Uterus (tissue), 2 donors: ENCODE data around the gene ROBO2.

Source experiments
- POLR2A ChIP-seq, 2 donors: fragments of 450-650 bp; IDR thresholded peaks; one replicate each; pipeline ENCODE4 v1.6.1; 2016; ENCODE audit warnings: antibody characterized with exemption in 2 of 2, mild to moderate bottlenecking in 1 of 2, moderate library complexity in 1 of 2
- TF ChIP-seq, protein P1 (sequence below), 4 experiments: fragments of 200-600 bp in 2 of 4; fragments of 450-650 bp in 2 of 4; sonication (generic) in 2 of 4; IDR thresholded peaks; one replicate each; pipeline ENCODE4 v1.5.1; 2016 to 2019; ENCODE audit warnings: antibody characterized with exemption in 4 of 4, mild to moderate bottlenecking in 2 of 4, moderate library complexity in 1 of 4

- no peak for TF ChIP-seq POLR2A (IDR thresholded peaks at IDR 0.05)
- TF ChIP-seq, protein P1, sequence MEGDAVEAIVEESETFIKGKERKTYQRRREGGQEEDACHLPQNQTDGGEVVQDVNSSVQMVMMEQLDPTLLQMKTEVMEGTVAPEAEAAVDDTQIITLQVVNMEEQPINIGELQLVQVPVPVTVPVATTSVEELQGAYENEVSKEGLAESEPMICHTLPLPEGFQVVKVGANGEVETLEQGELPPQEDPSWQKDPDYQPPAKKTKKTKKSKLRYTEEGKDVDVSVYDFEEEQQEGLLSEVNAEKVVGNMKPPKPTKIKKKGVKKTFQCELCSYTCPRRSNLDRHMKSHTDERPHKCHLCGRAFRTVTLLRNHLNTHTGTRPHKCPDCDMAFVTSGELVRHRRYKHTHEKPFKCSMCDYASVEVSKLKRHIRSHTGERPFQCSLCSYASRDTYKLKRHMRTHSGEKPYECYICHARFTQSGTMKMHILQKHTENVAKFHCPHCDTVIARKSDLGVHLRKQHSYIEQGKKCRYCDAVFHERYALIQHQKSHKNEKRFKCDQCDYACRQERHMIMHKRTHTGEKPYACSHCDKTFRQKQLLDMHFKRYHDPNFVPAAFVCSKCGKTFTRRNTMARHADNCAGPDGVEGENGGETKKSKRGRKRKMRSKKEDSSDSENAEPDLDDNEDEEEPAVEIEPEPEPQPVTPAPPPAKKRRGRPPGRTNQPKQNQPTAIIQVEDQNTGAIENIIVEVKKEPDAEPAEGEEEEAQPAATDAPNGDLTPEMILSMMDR (IDR thresholded peaks at IDR 0.05): no peak
Observed at GRCh38 chr3:77160931-77161497, 121.1 kb downstream of the ROBO2 start.
